ENCODE measurements around the gene LRIT1. TPM values are rescaled to one million over a fixed set of nuclear protein-coding genes. Genes with fewer than 3 reads are reported as not detected.

Gene LRIT1
- total RNA-seq, 4 donors from 2014 or later, result not detected

GRCh38 chr10:84221916-84222315 lies 19.4 kb downstream of the LRIT1 start:
- intact Hi-C loops (cut with DNase I; ENCODE audit: low total_unique reads), result no loop called here
- in situ Hi-C loops (cut with MboI; ENCODE audit: low sequenced_read_pairs in 4 of 4), result no loop called here

GRCh38 chr10:84217746-84218145 lies 23.6 kb downstream of the LRIT1 start:
- Histone ChIP-seq H3K36me3 (no peaks in the 10 kb centered on the region), H3K4me1 (no peaks in the 10 kb centered on the region), H3K27ac (no peak overlapping the region), H3K4me3 (no peak overlapping the region), H3K9me3 (no peaks in the 10 kb centered on the region), H3K27me3 (no peaks in the 10 kb centered on the region)
- TF ChIP-seq CTCF (IDR thresholded peaks at IDR 0.05 in 4 of 5, conservative IDR thresholded peaks at IDR 0.05 in 1 of 5) (no peak), POLR2A (IDR thresholded peaks at IDR 0.05) (no peak)
- intact Hi-C loops (cut with DNase I; ENCODE audit: low total_unique reads), result no loop called here
- no peak for ATAC-seq
- in situ Hi-C loops (cut with MboI; ENCODE audit: low sequenced_read_pairs in 4 of 4), result no loop called here
- no peak for DNase-seq

More at GRCh38 chr10:84221916-84222315, 19.4 kb downstream of the LRIT1 start:
- no peaks in the 10 kb centered on the region for H3K27me3 ChIP-seq
- no peaks in the 10 kb centered on the region for H3K4me1 ChIP-seq
- no peak for DNase-seq
- H3K4me3 ChIP-seq, result no peak overlapping the region
- no peak for ATAC-seq
- no peaks in the 10 kb centered on the region for H3K9me3 ChIP-seq
- TF ChIP-seq CTCF (IDR thresholded peaks at IDR 0.05 in 4 of 5, conservative IDR thresholded peaks at IDR 0.05 in 1 of 5) (no peak), POLR2A (IDR thresholded peaks at IDR 0.05) (no peak)
- H3K36me3 ChIP-seq, result no peaks in the 10 kb centered on the region
- H3K27ac ChIP-seq, result no peak overlapping the region

- no peak overlapping the region for H3K27ac ChIP-seq
- intact Hi-C loops (cut with DNase I; ENCODE audit: low total_unique reads) (no loop called here), in situ Hi-C loops (cut with MboI; ENCODE audit: low sequenced_read_pairs in 4 of 4) (no loop called here)
- H3K36me3 ChIP-seq, result no peaks in the 10 kb centered on the region
- no peak for DNase-seq
- H3K4me1 ChIP-seq, result no peaks in the 10 kb centered on the region
- no peak overlapping the region for H3K4me3 ChIP-seq
- TF ChIP-seq POLR2A (IDR thresholded peaks at IDR 0.05) (no peak), CTCF (IDR thresholded peaks at IDR 0.05 in 4 of 5, conservative IDR thresholded peaks at IDR 0.05 in 1 of 5) (no peak)
- H3K27me3 ChIP-seq, result no peaks in the 10 kb centered on the region
- H3K9me3 ChIP-seq, result no peaks in the 10 kb centered on the region
- ATAC-seq, result no peak
These were observed 24.5 kb downstream of the LRIT1 start for GRCh38 chr10:84216834-84217233.

GRCh38 chr10:84214612-84215235 lies 26.6 kb downstream of the LRIT1 start:
- in situ Hi-C loops (cut with MboI; ENCODE audit: low sequenced_read_pairs in 4 of 4) (no loop called here), intact Hi-C loops (cut with DNase I; ENCODE audit: low total_unique reads) (no loop called here)
- DNase-seq (no peak), ATAC-seq (no peak)
- H3K9me3 ChIP-seq, result no peaks in the 10 kb centered on the region
- TF ChIP-seq CTCF (IDR thresholded peaks at IDR 0.05 in 4 of 5, conservative IDR thresholded peaks at IDR 0.05 in 1 of 5) (no peak), POLR2A (IDR thresholded peaks at IDR 0.05) (no peak)
- H3K27me3 ChIP-seq, result no peaks in the 10 kb centered on the region
- no peak overlapping the region for H3K4me3 ChIP-seq
- H3K4me1 ChIP-seq, result no peaks in the 10 kb centered on the region
- H3K27ac ChIP-seq, result no peak overlapping the region
- H3K36me3 ChIP-seq, result no peaks in the 10 kb centered on the region

GRCh38 chr10:84214046-84214572 lies 27.2 kb downstream of the LRIT1 start:
- in situ Hi-C loops (cut with MboI; ENCODE audit: low sequenced_read_pairs in 4 of 4), result no loop called here
- H3K27me3 ChIP-seq, result no peaks in the 10 kb centered on the region
- no peaks in the 10 kb centered on the region for H3K9me3 ChIP-seq
- no peaks in the 10 kb centered on the region for H3K36me3 ChIP-seq
- ATAC-seq, result no peak
- DNase-seq, result no peak
- H3K4me3 ChIP-seq, result no peak overlapping the region
- no peak overlapping the region for H3K27ac ChIP-seq
- no peaks in the 10 kb centered on the region for H3K4me1 ChIP-seq
- no peak for TF ChIP-seq POLR2A (IDR thresholded peaks at IDR 0.05)
- no peak for TF ChIP-seq CTCF (IDR thresholded peaks at IDR 0.05 in 4 of 5, conservative IDR thresholded peaks at IDR 0.05 in 1 of 5)
- intact Hi-C loops (cut with DNase I; ENCODE audit: low total_unique reads), result no loop called here
